SIG-M5 treated with dmso at 0.1 percent for 504 hours (cell line): ENCODE results near the gene GUCY2D.
A peak's percentile ranks its signal among the peaks of the same experiment; 100 is the strongest.

Source experiments
- DNase-seq: peaks from one replicate; lab custom pipeline; 2025; ENCODE audit not compliant: unreplicated experiment; lab: John Stamatoyannopoulos, UW

Gene GUCY2D

DNA sequence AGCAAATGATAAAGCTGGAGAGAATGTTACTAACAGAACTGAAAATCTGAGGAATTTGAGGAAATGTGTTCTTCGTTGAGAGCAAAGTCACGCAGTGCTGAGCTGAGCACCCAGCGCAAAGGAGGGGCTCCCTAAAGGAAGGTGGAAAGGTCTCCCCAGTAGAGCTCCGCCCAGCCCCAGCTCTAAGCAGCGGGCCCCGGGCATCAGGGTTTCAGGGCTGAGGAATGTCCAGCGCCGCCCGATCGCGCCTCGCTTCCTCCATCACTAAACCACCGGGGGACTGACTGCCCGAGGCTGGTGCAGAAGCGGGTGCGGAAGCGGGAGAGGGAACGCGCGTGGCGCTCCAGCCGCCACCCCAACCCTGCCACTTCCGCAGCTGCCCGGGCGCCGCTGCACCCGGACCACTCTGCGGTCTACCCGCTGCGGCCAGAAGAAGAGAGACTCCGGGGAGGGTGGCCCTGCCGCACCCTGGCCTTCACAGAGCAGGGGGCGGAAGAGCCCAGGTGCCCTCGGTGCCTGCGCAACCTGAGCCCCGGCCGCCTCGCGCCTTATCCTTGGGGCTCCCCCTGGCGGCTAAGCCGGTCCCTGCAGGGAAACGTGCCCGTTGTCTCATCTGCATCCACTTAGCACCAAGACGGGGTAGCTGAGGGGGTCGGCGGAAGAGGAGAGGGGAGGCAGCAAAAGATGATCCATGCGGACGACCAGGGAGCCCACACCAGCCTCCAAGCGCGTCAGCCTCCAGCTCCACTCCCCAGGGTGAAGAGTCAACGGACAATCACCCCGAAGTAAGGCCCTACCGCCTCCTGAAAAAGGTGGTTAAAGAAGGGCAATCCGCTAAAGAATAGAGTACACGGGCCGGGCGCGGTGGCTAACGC, 12.4 kb upstream of the GUCY2D start:
- peak; percentile 79 for DNase-seq

- no peak for DNase-seq
Observed at GRCh38 chr17:7992516-7992915, 9.9 kb upstream of the GUCY2D start.

DNA sequence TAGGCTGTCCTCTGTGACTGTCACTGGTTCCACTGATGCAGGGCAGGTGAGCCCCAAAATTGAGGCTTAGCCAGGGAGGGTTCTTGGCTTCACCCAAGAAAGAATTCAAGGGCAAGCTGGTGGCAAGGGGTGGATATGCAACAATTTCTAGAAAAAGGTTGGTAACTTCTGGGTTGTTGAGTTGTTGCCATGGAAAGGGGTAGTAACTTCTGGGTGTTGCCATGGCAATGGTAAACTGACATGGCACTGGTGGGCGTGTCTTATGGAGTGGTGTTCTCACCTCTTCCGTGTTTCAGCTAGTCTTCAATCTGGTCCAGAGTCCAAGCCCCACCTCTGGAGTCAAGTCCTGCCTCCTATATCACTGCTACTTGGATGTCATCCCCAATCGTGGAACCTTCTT, 9.5 kb upstream of the GUCY2D start:
- no peak for DNase-seq

- no peak for DNase-seq
Observed at GRCh38 chr17:7993972-7994589, 8.3 kb upstream of the GUCY2D start.

GRCh38 chr17:7995724-7996123, 6.7 kb upstream of the GUCY2D start:
- no peak for DNase-seq

DNA sequence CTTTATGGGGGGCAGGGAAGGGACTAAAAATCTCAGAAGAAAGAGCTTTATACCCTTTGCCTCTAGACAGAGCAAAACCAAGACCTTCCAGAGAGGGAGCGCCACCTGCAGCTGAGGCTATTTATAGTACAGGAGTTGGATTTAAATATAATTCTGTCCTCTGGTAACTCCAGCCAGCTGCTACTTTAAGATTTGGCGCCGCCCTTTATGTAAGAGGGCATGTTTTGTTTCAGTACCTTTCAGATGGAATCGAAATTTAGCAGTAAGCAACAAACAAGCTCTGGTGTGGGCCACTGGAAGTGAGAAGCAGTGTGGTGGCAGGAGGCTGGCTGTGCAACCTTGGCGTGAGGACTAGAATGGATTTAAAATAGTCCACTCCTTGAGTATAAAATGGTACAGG, 5.2 kb upstream of the GUCY2D start:
- DNase-seq: peak; percentile 51

DNA sequence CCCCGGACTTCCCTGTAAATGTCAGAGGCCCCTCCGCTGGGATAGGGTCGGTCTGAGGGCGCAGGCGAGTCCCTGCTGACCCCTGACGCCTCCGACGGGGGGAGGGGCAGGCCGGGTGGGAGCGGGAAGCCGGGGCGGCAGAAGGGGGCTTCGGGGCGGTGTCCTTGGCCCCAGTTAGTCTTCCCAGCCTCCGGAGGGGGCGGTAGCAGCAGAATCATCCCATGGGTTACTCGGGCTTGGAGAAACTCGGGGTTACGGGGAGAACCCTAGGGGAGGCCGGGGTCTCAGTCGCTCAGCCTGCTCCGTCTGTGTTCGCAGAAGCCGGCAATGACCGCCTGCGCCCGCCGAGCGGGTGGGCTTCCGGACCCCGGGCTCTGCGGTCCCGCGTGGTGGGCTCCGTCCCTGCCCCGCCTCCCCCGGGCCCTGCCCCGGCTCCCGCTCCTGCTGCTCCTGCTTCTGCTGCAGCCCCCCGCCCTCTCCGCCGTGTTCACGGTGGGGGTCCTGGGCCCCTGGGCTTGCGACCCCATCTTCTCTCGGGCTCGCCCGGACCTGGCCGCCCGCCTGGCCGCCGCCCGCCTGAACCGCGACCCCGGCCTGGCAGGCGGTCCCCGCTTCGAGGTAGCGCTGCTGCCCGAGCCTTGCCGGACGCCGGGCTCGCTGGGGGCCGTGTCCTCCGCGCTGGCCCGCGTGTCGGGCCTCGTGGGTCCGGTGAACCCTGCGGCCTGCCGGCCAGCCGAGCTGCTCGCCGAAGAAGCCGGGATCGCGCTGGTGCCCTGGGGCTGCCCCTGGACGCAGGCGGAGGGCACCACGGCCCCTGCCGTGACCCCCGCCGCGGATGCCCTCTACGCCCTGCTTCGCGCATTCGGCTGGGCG, 542 bp downstream of the GUCY2D start:
- no peak for DNase-seq

- DNase-seq: no peak
Observed at GRCh38 chr17:8003594-8004181, 1.3 kb downstream of the GUCY2D start.

GRCh38 chr17:8004899-8005298, 2.5 kb downstream of the GUCY2D start:
- no peak for DNase-seq

- no peak for DNase-seq
Observed at GRCh38 chr17:8005357-8005756, 2.9 kb downstream of the GUCY2D start.

DNA sequence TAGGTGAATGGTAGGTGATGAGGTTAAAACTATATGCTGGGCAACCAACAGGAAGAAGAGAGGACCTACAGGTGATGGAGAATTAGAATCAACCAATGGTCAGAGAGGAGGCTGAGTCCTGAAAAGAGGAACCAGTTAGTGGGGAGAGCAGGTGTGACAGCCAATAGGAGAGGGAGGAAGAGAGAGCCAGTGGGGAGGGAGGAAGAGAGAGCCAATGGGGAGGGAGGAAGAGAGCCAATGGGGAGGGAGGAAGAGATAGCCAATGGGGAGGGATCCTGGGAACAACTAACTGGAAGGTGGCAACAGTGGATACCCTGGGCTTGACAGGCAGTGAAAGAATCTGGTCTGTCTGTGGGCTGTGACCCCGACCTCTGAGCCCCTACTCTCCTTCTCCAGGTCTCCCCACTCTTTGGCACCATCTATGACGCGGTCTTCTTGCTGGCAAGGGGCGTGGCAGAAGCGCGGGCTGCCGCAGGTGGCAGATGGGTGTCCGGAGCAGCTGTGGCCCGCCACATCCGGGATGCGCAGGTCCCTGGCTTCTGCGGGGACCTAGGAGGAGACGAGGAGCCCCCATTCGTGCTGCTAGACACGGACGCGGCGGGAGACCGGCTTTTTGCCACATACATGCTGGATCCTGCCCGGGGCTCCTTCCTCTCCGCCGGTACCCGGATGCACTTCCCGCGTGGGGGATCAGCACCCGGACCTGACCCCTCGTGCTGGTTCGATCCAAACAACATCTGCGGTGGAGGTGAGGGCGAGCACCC, 3.7 kb downstream of the GUCY2D start:
- DNase-seq: no peak

DNA sequence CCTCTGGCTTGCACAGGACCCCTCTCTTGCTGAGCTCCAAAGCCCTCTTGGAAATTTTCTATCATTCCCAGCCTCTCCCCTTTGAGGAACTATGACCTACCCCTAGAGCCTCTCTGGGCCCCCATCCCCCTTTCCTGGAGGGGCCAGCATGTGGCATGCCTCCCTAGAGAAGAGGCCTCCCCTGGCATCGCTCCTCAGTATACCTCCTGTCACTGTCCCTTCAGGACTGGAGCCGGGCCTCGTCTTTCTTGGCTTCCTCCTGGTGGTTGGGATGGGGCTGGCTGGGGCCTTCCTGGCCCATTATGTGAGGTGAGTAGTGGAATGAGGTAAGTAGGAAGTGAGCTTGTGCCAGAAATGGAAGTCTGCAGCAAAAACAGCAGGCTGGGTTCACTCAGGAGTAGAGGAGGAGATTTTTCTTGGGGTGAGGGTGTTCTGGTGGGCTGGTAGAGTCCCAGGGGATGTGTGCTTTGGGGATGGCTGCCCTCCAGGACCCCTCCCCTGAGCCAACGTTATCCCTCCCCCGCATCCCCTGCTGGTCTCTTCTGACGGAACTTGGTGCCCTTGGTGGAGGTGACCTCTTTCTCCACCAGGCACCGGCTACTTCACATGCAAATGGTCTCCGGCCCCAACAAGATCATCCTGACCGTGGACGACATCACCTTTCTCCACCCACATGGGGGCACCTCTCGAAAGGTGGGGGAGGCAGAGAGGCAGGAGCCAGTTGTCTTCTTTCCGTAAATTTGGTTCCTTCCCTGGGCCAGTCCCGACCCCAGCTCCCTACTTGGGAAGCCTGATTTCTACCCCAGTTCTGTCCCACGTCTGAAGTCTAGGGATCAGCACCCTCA, 4.6 kb downstream of the GUCY2D start:
- DNase-seq: no peak

DNA sequence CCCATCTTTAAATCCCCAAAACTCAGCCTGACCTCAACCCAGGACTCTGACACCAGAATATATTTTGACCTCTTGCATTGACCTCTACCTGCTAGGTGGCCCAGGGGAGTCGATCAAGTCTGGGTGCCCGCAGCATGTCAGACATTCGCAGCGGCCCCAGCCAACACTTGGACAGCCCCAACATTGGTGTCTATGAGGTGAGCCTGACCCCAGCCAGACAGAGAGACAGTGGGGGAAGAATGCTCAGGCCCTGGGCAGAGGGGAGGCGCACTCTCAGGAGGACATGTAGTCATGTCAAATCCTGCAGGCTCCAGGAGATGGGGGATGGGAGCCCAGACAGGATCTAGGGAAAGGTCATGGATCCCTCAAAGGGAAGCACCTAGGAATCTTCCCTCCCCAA, 5.4 kb downstream of the GUCY2D start:
- no peak for DNase-seq

DNA sequence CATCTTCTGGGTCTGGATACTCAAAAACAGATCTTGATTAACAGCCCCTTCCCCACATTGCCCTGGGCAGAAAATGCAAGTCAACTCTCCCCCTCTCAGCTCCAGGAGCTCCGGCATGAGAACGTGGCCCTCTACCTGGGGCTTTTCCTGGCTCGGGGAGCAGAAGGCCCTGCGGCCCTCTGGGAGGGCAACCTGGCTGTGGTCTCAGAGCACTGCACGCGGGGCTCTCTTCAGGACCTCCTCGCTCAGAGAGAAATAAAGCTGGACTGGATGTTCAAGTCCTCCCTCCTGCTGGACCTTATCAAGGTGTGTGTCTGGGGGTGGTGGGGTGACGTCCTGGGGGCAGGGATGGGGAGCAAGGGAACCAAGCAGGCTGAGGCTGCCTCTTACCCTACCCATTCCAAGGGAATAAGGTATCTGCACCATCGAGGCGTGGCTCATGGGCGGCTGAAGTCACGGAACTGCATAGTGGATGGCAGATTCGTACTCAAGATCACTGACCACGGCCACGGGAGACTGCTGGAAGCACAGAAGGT, 9.7 kb downstream of the GUCY2D start:
- no peak for DNase-seq

DNA sequence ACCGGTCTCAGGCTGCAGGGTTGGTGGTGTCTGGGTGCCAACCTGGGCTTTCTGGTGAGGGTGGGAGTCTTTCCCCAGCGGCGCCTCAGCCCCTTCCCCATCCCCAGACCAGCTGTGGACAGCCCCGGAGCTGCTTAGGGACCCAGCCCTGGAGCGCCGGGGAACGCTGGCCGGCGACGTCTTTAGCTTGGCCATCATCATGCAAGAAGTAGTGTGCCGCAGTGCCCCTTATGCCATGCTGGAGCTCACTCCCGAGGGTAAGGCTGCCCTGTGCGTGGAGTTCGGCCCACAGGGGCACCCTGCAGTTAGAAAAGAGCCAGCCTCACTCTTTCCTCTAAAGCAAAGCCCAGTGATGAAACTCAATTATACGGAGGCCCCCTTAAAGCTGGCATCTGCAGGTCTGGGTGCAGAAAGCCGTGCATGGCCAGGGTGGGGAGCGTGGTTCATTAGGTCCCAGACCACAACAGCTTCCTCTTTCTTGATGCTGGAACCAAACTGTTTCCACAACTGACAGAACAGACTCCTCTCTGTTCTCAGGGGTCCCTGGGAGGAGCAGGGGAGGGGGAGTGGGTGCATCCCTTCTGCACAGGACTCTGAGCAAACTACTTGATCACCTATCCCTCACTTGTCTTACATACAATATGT, 10.7 kb downstream of the GUCY2D start:
- peak; percentile 13 for DNase-seq

- DNase-seq: no peak
Observed at GRCh38 chr17:8013731-8014557, 11.5 kb downstream of the GUCY2D start.

- DNase-seq: no peak
Observed at GRCh38 chr17:8014558-8014850, 12.1 kb downstream of the GUCY2D start.

DNA sequence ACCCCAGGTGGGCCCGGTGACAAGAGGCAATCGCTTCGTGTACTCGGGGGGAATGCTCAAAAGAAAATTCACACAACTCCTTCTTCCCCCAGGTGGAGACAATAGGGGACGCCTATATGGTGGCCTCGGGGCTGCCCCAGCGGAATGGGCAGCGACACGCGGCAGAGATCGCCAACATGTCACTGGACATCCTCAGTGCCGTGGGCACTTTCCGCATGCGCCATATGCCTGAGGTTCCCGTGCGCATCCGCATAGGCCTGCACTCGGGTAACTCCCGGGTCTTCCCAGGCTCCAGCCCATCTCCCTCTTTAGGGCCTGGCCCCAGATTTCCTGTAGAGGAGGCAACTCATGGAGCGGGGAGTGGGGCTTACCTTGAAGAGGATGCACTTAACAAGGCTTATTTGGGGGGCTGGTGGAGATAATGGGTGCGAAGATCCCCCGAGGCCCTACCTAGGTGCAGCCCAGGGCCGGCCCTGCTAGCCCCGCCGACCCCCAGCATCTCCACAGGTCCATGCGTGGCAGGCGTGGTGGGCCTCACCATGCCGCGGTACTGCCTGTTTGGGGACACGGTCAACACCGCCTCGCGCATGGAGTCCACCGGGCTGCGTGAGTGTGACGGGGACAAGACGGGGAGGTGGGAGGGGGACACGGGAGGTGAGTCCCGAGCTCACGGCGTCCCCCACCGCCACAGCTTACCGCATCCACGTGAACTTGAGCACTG, 13.0 kb downstream of the GUCY2D start:
- DNase-seq: no peak
